ENCODE measurements around the gene SDC4. TPM values are rescaled to one million over a fixed set of nuclear protein-coding genes. Genes with fewer than 3 reads are reported as not detected.

The SDC4 gene
- 128 to 148 TPM (median 143 TPM) in 5 replicates for total RNA-seq (2022; extraction: Qiagen RNA extraction; ENCODE audit: low read depth)

GRCh38 chr20:45347936-45348778 lies at the start of gene SDC4:
Gene SDC4 (minus strand): TSS chr20:45348424. CDS start chr20:45348384, 40 bp downstream.

GRCh38 chr20:45378191-45378590 lies 30.0 kb upstream of the SDC4 start, which contains the start of gene TP53TG5:
Gene TP53TG5 (minus strand): TSS chr20:45378325. CDS start chr20:45378236, 89 bp downstream.

GRCh38 chr20:45362804-45363610 lies 14.8 kb upstream of the SDC4 start, which contains the start of gene SYS1:
Gene SYS1 (plus strand): TSS chr20:45363156. CDS start chr20:45363532, 376 bp downstream.

DNA sequence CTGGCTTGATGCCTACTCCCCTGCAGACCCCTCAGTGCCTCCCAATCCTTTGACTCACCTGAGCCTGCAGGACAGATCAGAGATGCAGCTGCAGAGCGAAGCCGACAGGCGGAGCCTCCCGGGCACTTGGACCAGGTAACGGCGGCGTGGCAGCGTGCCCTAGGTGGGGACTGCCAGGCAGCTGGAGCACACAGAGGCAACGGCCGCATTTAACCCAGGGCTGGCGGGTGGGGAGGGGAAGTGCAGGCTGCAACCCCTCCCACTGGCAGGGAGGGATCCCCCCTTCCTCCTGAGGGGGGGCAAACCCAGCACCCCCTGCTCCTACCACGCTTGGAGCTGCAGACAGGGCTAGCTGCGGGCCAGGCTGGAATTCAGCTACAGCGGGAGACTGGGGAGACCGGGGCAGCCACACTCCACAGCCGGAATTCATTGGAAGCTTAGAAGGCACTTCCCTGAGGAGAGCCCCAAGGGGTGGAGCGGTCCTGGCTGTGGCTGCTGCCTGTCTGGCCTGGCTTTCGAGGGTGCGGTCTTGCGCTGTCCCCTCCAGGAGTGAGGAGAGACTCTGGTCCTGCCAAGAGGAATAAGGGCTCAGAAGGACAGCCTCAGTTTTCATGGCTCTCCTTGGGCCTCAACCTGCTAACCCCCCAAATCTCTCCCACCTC lies 40.0 kb downstream of the SDC4 start, which contains the start of gene MATN4:
Gene MATN4, minus strand, starts transcription at position 183 of the 662 bp plus-strand sequence. CDS start 2,717 bp downstream, outside the sequence.

GRCh38 chr20:45306431-45306982 lies 41.7 kb downstream of the SDC4 start, which contains the start of gene RBPJL:
Gene RBPJL (plus strand): TSS chr20:45306840. CDS start chr20:45306923, 83 bp downstream.

Other genes with a start within 250 kb of the SDC4 start
- not detected in 5 replicates for gene KCNS1, start 247.3 kb downstream of the SDC4 start, total RNA-seq (2022; extraction: Qiagen RNA extraction; ENCODE audit: low read depth)
- not detected in 5 replicates for gene WFDC5, start 233.2 kb downstream of the SDC4 start, total RNA-seq (2022; extraction: Qiagen RNA extraction; ENCODE audit: low read depth)
- gene WFDC12, start 224.0 kb downstream of the SDC4 start, total RNA-seq (2022; extraction: Qiagen RNA extraction; ENCODE audit: low read depth) = not detected in 5 replicates
- 2.1 to 4.7 TPM (median 2.7 TPM) in 5 replicates for gene PI3, start 173.5 kb downstream of the SDC4 start, total RNA-seq (2022; extraction: Qiagen RNA extraction; ENCODE audit: low read depth)
- gene SEMG1, start 141.4 kb downstream of the SDC4 start, total RNA-seq (2022; extraction: Qiagen RNA extraction; ENCODE audit: low read depth) = not detected in 5 replicates
- gene SEMG2, start 127.1 kb downstream of the SDC4 start, total RNA-seq (2022; extraction: Qiagen RNA extraction; ENCODE audit: low read depth) = not detected in 5 replicates
- 10.3 to 12.4 TPM (median 11.8 TPM) in 5 replicates for gene SLPI, start 93.9 kb downstream of the SDC4 start, total RNA-seq (2022; extraction: Qiagen RNA extraction; ENCODE audit: low read depth)
- gene RBPJL, start 41.6 kb downstream of the SDC4 start, total RNA-seq (2022; extraction: Qiagen RNA extraction; ENCODE audit: low read depth) = not detected in 5 replicates
- gene MATN4, start 40.1 kb downstream of the SDC4 start, total RNA-seq (2022; extraction: Qiagen RNA extraction; ENCODE audit: low read depth) = 0.14 to 0.22 TPM (median 0.17 TPM) in 4 of 5 replicates, not detected in the other
- gene SYS1, start 14.7 kb upstream of the SDC4 start, total RNA-seq (2022; extraction: Qiagen RNA extraction; ENCODE audit: low read depth) = 28.2 to 34.9 TPM (median 30.6 TPM) in 5 replicates
- gene TP53TG5, start 29.9 kb upstream of the SDC4 start, total RNA-seq (2022; extraction: Qiagen RNA extraction; ENCODE audit: low read depth) = not detected in 5 replicates
- gene DBNDD2, start 59.9 kb upstream of the SDC4 start, total RNA-seq (2022; extraction: Qiagen RNA extraction; ENCODE audit: low read depth) = 25.1 to 32.4 TPM (median 27.5 TPM) in 5 replicates
- gene PIGT, start 67.7 kb upstream of the SDC4 start, total RNA-seq (2022; extraction: Qiagen RNA extraction; ENCODE audit: low read depth) = 88.3 to 102 TPM (median 98.9 TPM) in 5 replicates
- not detected in 5 replicates for gene WFDC2, start 121.3 kb upstream of the SDC4 start, total RNA-seq (2022; extraction: Qiagen RNA extraction; ENCODE audit: low read depth)
- not detected in 5 replicates for gene SPINT3, start 167.2 kb upstream of the SDC4 start, total RNA-seq (2022; extraction: Qiagen RNA extraction; ENCODE audit: low read depth)
- gene WFDC6, start 191.1 kb upstream of the SDC4 start, total RNA-seq (2022; extraction: Qiagen RNA extraction; ENCODE audit: low read depth) = not detected in 5 replicates
- not detected in 5 replicates for gene EPPIN, start 199.0 kb upstream of the SDC4 start, total RNA-seq (2022; extraction: Qiagen RNA extraction; ENCODE audit: low read depth)
- not detected in 5 replicates for gene WFDC8, start 230.9 kb upstream of the SDC4 start, total RNA-seq (2022; extraction: Qiagen RNA extraction; ENCODE audit: low read depth)